DOHH2 (cell line): Measurements from ENCODE around the gene ZNF205.
"Not testable (repeated sequence)": the region's sequence is repeated elsewhere in the genome, so short reads cannot be mapped to it uniquely, and the experiment has no call there.

Experiments used
- H3F3A ChIP-seq: fragments of 200-600 bp; sonication (generic), shearing (Covaris generic); 2 replicates; pipeline ENCODE4 v1.6.0; 2016; ENCODE audit warnings: antibody characterized with exemption, mild to moderate bottlenecking; ENCODE audit not compliant: control insufficient read depth, insufficient read depth
- H3K27ac ChIP-seq: fragments of 200-600 bp; sonication (generic); 2 replicates; pipeline ENCODE4 v1.5.1; 2014; ENCODE audit warnings: low read depth, mild to moderate bottlenecking, low read length, moderate library complexity
- H3K27me3 ChIP-seq: fragments of 200-600 bp; sonication (generic); 2 replicates; pipeline ENCODE4 v1.6.1; 2014; ENCODE audit warnings: mild to moderate bottlenecking, low read length, mixed read lengths; ENCODE audit not compliant: control insufficient read depth
- H3K36me3 ChIP-seq: fragments of 200-600 bp; sonication (generic); 2 replicates; pipeline ENCODE4 v1.6.1; 2014; ENCODE audit warnings: mild to moderate bottlenecking, low read length, moderate library complexity, mixed read lengths; ENCODE audit not compliant: control insufficient read depth
- H3K4me1 ChIP-seq: fragments of 200-600 bp; sonication (generic); 2 replicates; pipeline ENCODE4 v1.6.1; 2014; ENCODE audit warnings: mild to moderate bottlenecking, low read length, mixed read lengths; ENCODE audit not compliant: control insufficient read depth
- H3K4me2 ChIP-seq: fragments of 200-600 bp; sonication (generic); 2 replicates; pipeline ENCODE4 v1.6.0; 2014; ENCODE audit warnings: mild to moderate bottlenecking, low read length, moderate library complexity
- H3K4me3 ChIP-seq: fragments of 200-600 bp; sonication (generic); 2 replicates; pipeline ENCODE4 v1.5.1; 2014; ENCODE audit warnings: mild to moderate bottlenecking, low read length, mixed read lengths
- H3K79me2 ChIP-seq: fragments of 200-600 bp; sonication (generic); 2 replicates; pipeline ENCODE4 v1.6.1; 2014; ENCODE audit warnings: mild to moderate bottlenecking, low read length, mixed read lengths; ENCODE audit not compliant: control insufficient read depth
- H3K9me2 ChIP-seq: fragments of 200-600 bp; sonication (generic); replicated peaks from 2 replicates; pipeline ENCODE4 v1.6.1; 2014; ENCODE audit warnings: mild to moderate bottlenecking, low read length, mixed read lengths; ENCODE audit not compliant: control insufficient read depth
- H3K9me3 ChIP-seq: fragments of 200-600 bp; sonication (generic); 2 replicates; pipeline ENCODE4 v1.6.1; 2014; ENCODE audit warnings: antibody characterized with exemption, low read length, mixed read lengths; ENCODE audit not compliant: control insufficient read depth, insufficient read depth
- H4K20me1 ChIP-seq: fragments of 200-600 bp; sonication (generic); 2 replicates; pipeline ENCODE4 v1.6.0; 2014; ENCODE audit warnings: low read depth, mild to moderate bottlenecking, antibody characterized with exemption, low read length, moderate library complexity; ENCODE audit not compliant: control insufficient read depth, insufficient read depth
- CTCF ChIP-seq: fragments of 200-600 bp; sonication (generic); IDR thresholded peaks from one replicate; pipeline ENCODE4 v1.5.1; 2014; ENCODE audit warnings: antibody characterized with exemption, mild to moderate bottlenecking, low read depth, low read length; ENCODE audit not compliant: poor library complexity, severe bottlenecking
- EZH2phosphoT487 ChIP-seq: fragments of 200-600 bp; sonication (generic); IDR thresholded peaks from 2 replicates; pipeline ENCODE4 v1.6.1; 2017; ENCODE audit warnings: borderline replicate concordance, mild to moderate bottlenecking, antibody characterized with exemption, low read length, moderate library complexity, mixed read lengths

ZNF205 gene

GRCh38 chr16:3070608-3071111 lies 41.7 kb upstream of the ZNF205 start:
- no peak overlapping the region for H3K4me3 ChIP-seq
- no peaks in the 10 kb centered on the region for H3K9me3 ChIP-seq
- no peaks in the 10 kb centered on the region for H3K79me2 ChIP-seq

GRCh38 chr16:3071655-3072054 lies 40.7 kb upstream of the ZNF205 start:
- H4K20me1 ChIP-seq: no peaks in the 10 kb centered on the region
- H3K27me3 ChIP-seq: no peaks in the 10 kb centered on the region
- H3K4me3 ChIP-seq: no peak overlapping the region
- no peaks in the 10 kb centered on the region for H3F3A ChIP-seq
- H3K4me1 ChIP-seq: peaks cover 28% of the 10 kb centered on the region
- H3K9me3 ChIP-seq: no peaks in the 10 kb centered on the region
- no peaks in the 10 kb centered on the region for H3K36me3 ChIP-seq
- TF ChIP-seq EZH2phosphoT487 (no peak), CTCF (no peak)
- no peaks in the 10 kb centered on the region for H3K9me2 ChIP-seq
- no peaks in the 10 kb centered on the region for H3K79me2 ChIP-seq
- no peak overlapping the region for H3K4me2 ChIP-seq
- H3K27ac ChIP-seq: no peak overlapping the region

More at GRCh38 chr16:3070608-3071111, 41.7 kb upstream of the ZNF205 start:
- TF ChIP-seq CTCF: no peak
- no peak for TF ChIP-seq EZH2phosphoT487
- peaks cover 18% of the 10 kb centered on the region for H3K4me1 ChIP-seq
- no peaks in the 10 kb centered on the region for H3K36me3 ChIP-seq
- no peaks in the 10 kb centered on the region for H3K27me3 ChIP-seq
- H3K9me2 ChIP-seq: no peaks in the 10 kb centered on the region
- H3K27ac ChIP-seq: no peak overlapping the region
- no peaks in the 10 kb centered on the region for H3F3A ChIP-seq
- H4K20me1 ChIP-seq: no peaks in the 10 kb centered on the region
- no peak overlapping the region for H3K4me2 ChIP-seq

GRCh38 chr16:3072148-3072547 lies 40.2 kb upstream of the ZNF205 start:
- H3K9me2 ChIP-seq, H3K9me3 ChIP-seq, H3K27ac ChIP-seq, H3K36me3 ChIP-seq, H4K20me1 ChIP-seq, H3K79me2 ChIP-seq, H3K27me3 ChIP-seq, H3K4me3 ChIP-seq, H3K4me2 ChIP-seq, H3F3A ChIP-seq: not testable (repeated sequence)
- peaks cover 33% of the 10 kb centered on the region for H3K4me1 ChIP-seq

- H3K27me3 ChIP-seq, H3K4me3 ChIP-seq, H4K20me1 ChIP-seq, H3K27ac ChIP-seq, H3F3A ChIP-seq, H3K4me2 ChIP-seq, H3K9me2 ChIP-seq, H3K79me2 ChIP-seq, H3K9me3 ChIP-seq, H3K36me3 ChIP-seq: not testable (repeated sequence)
- H3K4me1 ChIP-seq: peaks cover 35% of the 10 kb centered on the region
Observed at GRCh38 chr16:3072576-3073263, 39.7 kb upstream of the ZNF205 start.
